ENCODE data around the gene G6PC1.
"Not testable (repeated sequence)": the region's sequence is repeated elsewhere in the genome, so short reads cannot be mapped to it uniquely, and the experiment has no call there.

G6PC1 gene

DNA sequence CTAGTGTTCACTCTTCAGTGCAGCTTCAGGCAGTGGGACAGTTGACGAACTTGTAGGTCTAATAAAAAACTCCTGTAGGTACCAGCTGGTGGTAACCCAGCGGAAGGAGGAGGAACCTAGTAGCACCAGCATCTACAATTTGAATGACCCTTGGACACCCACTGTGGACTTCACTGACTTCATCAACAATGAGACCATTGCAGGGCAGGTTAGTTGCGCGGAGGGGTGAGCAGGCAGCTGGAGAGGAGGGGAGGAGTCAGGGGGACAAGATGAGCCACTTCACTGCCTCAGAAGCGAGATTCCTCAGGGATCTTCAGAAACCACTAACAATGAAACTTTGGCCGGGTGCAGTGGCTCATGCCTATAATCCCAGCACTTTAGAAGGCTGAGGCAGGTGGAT is 27.3 kb upstream of the G6PC1 start:
- DNase-seq, result no peak
- no peak overlapping the region for H3K27ac Mint-ChIP-seq
- H3K9me3 Mint-ChIP-seq, result peaks cover 31% of the 10 kb centered on the region
- H3K27me3 Mint-ChIP-seq (ENCODE audit: low read depth, poor library complexity), result peaks cover 44% of the 10 kb centered on the region
- H3K4me3 Mint-ChIP-seq, result no peak overlapping the region
- H3K4me1 Mint-ChIP-seq, result peaks cover 5% of the 10 kb centered on the region
- H3K36me3 Mint-ChIP-seq (ENCODE audit: low read depth), result peaks cover 15% of the 10 kb centered on the region
- TF ChIP-seq, protein P1, sequence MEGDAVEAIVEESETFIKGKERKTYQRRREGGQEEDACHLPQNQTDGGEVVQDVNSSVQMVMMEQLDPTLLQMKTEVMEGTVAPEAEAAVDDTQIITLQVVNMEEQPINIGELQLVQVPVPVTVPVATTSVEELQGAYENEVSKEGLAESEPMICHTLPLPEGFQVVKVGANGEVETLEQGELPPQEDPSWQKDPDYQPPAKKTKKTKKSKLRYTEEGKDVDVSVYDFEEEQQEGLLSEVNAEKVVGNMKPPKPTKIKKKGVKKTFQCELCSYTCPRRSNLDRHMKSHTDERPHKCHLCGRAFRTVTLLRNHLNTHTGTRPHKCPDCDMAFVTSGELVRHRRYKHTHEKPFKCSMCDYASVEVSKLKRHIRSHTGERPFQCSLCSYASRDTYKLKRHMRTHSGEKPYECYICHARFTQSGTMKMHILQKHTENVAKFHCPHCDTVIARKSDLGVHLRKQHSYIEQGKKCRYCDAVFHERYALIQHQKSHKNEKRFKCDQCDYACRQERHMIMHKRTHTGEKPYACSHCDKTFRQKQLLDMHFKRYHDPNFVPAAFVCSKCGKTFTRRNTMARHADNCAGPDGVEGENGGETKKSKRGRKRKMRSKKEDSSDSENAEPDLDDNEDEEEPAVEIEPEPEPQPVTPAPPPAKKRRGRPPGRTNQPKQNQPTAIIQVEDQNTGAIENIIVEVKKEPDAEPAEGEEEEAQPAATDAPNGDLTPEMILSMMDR (IDR thresholded peaks at IDR 0.05), result no peak

DNA sequence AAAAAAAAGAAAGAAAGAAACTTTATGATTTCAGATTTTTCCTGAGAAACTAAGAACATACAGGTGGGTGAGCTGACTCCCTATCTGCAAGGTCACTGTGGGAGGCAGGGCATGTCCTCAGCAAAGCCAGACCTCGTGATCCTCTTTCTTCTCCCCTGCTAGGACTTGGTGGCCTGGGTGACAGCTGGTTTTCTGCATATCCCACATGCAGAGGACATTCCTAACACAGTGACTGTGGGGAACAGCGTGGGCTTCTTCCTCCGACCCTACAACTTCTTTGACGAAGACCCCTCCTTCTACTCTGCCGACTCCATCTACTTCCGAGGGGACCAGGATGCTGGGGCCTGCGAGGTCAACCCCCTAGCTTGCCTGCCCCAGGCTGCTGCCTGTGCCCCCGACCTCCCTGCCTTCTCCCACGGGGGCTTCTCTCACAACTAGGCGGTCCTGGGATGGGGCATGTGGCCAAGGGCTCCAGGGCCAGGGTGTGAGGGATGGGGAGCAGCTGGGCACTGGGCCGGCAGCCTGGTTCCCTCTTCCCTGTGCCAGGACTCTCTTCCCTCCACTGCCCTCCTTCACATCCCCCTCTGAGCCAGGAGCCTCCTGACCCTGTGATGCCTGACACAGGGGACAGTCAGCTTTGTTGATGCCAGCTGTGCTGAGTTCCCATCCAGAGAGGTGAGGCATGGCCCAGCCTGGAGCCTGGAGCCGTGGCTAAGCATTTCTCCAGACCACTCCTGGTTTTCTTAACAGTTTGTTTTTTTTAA is 26.5 kb upstream of the G6PC1 start:
- Mint-ChIP-seq H3K36me3 (ENCODE audit: low read depth) (peaks cover 15% of the 10 kb centered on the region), H3K4me1 (peaks cover 11% of the 10 kb centered on the region), H3K9me3 (peaks cover 31% of the 10 kb centered on the region), H3K27me3 (ENCODE audit: low read depth, poor library complexity) (peaks cover 52% of the 10 kb centered on the region)
- not testable (repeated sequence) for DNase-seq, H3K27ac Mint-ChIP-seq, H3K4me3 Mint-ChIP-seq

DNA sequence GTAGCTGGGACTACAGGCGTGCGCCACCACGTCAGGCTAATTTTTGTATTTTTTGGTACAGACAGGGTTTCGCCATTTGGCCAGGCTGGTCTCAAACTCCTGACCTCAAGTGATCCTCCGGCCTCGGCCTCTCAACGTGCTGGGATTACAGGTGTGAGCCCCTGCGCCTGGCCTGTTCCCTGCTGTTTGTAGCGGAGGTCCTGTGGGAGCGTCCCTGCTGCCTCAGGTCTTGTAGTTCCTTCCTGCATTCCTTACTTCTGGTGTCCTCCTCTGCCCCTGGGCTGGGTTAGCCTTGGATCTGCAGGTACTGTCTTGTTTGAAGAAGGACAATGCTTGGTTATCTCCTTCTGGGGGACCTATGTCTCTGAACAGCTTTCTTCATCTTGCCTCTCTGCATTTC is 23.6 kb upstream of the G6PC1 start:
- peaks cover 76% of the 10 kb centered on the region for H3K27me3 Mint-ChIP-seq (ENCODE audit: low read depth, poor library complexity)

DNA sequence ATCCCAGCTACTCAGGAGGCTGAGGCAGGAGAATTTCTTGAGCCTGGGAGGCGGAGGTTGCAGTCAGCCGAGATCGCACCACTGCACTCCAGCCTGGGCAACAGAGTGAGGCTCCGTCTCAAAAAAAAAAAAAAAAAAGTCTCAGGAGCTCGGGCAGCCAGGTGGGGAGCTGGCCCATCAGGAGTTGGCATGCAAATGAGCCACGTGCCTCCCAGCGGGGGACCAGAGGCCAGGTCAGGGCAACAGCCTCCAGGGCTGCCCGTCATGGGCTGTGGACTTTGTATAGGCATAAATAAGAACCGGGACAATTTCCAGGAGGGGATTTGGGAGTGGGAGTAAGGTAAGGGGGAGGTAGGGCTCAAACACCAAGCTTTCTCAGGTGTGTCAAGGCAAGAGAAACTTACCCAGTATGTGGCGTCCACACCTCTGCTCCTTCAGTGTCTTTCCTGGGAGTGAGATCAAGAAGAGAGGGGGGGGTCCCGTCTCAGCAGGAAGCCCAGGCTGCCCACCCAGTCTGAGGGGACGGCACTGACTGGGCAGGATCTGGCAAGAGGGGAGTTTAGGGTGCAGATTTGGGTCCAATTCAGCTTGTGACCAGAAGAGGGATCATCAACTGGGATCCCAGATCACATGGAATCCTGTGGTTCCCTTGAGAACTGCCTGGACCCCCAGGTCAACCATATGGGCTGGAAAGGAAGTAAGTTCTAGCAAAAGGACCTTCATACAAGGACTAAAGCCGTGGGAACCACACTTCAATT is 22.3 kb upstream of the G6PC1 start:
- Mint-ChIP-seq H3K4me1 (peaks cover 16% of the 10 kb centered on the region), H3K4me3 (no peak overlapping the region), H3K36me3 (ENCODE audit: low read depth) (no peaks in the 10 kb centered on the region), H3K27ac (no peak overlapping the region), H3K9me3 (no peaks in the 10 kb centered on the region), H3K27me3 (ENCODE audit: low read depth, poor library complexity) (peaks cover 68% of the 10 kb centered on the region)
- TF ChIP-seq, protein P1 (IDR thresholded peaks at IDR 0.05), result no peak
- peak; percentile 55 for DNase-seq

More for the DNA sequence above, 23.6 kb upstream of the G6PC1 start:
- Mint-ChIP-seq H3K9me3 (peaks cover 4% of the 10 kb centered on the region), H3K36me3 (ENCODE audit: low read depth) (no peaks in the 10 kb centered on the region), H3K27ac (no peak overlapping the region), H3K4me1 (peaks cover 16% of the 10 kb centered on the region), H3K4me3 (no peak overlapping the region)
- TF ChIP-seq, protein P1 (IDR thresholded peaks at IDR 0.05), result no peak
- no peak for DNase-seq

DNA sequence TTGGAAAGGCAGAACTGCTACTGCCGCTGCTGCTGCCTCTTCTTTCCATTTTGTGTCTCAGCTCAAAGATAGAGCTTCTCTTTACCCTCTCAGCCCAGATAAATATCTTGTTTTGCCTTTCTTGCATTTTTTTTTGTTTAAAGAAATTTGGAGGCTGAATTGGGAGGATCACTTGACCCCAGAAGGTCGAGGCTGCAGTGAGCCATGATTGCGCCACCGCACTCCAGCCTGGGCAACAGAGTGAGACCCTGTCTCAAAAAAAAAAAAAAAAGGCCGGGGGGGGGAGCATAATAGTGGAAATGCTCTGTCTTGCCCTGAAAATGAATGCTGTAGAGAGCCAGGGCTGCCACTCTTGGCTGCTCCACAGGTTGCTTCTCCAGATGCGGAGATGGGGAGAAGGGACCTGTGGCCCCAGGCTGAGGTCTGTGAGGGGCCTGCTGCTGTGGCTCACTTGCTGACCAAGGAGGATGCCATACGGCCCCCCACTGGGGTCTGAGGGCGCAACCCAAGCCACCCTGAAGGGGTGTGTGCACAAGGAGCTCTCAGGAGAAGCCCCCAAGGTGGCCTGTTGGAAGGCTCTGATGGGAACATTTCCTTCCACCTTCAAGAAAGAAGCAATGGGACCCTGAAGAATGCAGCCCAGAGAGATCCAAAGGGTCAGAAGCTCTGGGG is 21.5 kb upstream of the G6PC1 start:
- H3K27me3 Mint-ChIP-seq (ENCODE audit: low read depth, poor library complexity), result peaks cover 63% of the 10 kb centered on the region

More for the DNA sequence above, 21.5 kb upstream of the G6PC1 start:
- Mint-ChIP-seq H3K36me3 (ENCODE audit: low read depth) (no peaks in the 10 kb centered on the region), H3K4me3 (no peak overlapping the region), H3K9me3 (no peaks in the 10 kb centered on the region), H3K4me1 (peaks cover 16% of the 10 kb centered on the region), H3K27ac (no peak overlapping the region)
- no peak for DNase-seq
- TF ChIP-seq, protein P1 (IDR thresholded peaks at IDR 0.05), result no peak
